Fibroblast of mammary gland (primary cell): Measurements from ENCODE around the gene MEAK7.

Source experiments
- DNase-seq: peaks from one replicate; pipeline ENCODE4 v3.0.0-alpha.2; 2010; ENCODE audit warnings: low read depth
- H3K4me3 ChIP-seq: 2 replicates; pipeline ENCODE4 v1.5.1; 2011; ENCODE audit warnings: low read depth, mild to moderate bottlenecking, low read length, moderate library complexity; ENCODE audit not compliant: control insufficient read depth
- CTCF ChIP-seq: conservative IDR thresholded peaks from 2 replicates; pipeline ENCODE4 v1.5.1; 2011; ENCODE audit warnings: low read depth, low read length, inconsistent platforms; ENCODE audit not compliant: control insufficient read depth, insufficient read depth

Gene MEAK7

DNA sequence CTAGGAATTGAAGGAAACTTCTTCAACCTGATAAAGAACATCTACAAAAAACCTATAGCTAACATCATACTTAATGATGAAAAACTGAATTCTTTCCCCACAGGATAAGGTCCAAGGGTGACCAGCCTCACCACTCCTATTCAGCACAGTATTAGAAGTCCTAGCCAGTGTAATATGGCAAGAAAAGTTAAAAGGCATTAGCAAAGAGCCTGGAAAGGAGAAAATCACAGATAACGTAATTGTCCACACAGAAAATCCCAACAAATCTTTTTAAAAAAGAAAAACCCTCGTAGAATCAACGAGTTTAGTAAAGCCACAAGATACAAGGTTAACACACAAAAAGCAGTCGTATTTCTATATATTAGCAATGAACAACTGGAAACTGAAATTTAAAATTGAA lies 37.8 kb downstream of the MEAK7 start:
- no peak for TF ChIP-seq CTCF
- H3K4me3 ChIP-seq: no peak overlapping the region
- DNase-seq: no peak

DNA sequence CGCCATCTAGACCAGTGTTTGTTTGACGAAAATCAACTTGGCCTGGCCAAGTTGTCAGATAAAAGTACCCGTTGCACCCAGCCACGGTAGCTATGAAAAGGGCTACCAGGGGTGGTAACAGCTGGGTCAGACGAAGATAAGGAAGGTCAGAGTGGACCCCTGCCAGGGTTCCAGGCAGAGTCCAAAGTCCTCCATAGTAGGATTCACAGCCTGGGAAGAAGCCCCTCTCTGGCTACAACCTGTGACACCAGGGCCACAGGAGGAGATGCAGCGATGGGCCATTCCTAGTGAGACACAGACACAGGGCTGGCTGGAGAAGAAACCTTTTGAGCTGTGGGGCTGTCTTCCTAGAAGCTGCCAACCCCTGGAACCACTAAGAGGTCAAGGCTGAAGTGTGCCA lies 39.3 kb downstream of the MEAK7 start:
- no peak for TF ChIP-seq CTCF
- no peak for DNase-seq
- H3K4me3 ChIP-seq: no peak overlapping the region

GRCh38 chr16:84464116-84464515 lies 40.3 kb downstream of the MEAK7 start:
- TF ChIP-seq CTCF: no peak
- H3K4me3 ChIP-seq: no peak overlapping the region
- DNase-seq: no peak

GRCh38 chr16:84463221-84463620 lies 41.2 kb downstream of the MEAK7 start:
- DNase-seq: no peak
- no peak for TF ChIP-seq CTCF
- H3K4me3 ChIP-seq: no peak overlapping the region

- H3K4me3 ChIP-seq: no peak overlapping the region
- DNase-seq: no peak
- TF ChIP-seq CTCF: no peak
Measured at GRCh38 chr16:84462296-84463210, 41.9 kb downstream of the MEAK7 start.

GRCh38 chr16:84461413-84462295 lies 42.8 kb downstream of the MEAK7 start:
- no peak for TF ChIP-seq CTCF
- no peak for DNase-seq
- no peak overlapping the region for H3K4me3 ChIP-seq
